K562 (cell line): ENCODE measurements around the gene PPP1R14B. TPM values are rescaled to one million over a fixed set of nuclear protein-coding genes. Genes with fewer than 3 reads are reported as not detected.

Experiments
- CBX1 ChIP-seq: sonication (generic); IDR thresholded peaks from 2 replicates; pipeline ENCODE4 v1.6.1; 2016; ENCODE audit warnings: antibody characterized with exemption, low read depth, mild to moderate bottlenecking
- E2F1 ChIP-seq: sonication (generic); formaldehyde crosslinking; IDR thresholded peaks from 2 replicates; pipeline ENCODE4 v1.8.1; 2023; ENCODE audit warnings: mild to moderate bottlenecking, missing genetic modification reagents, moderate library complexity
- EGR1 ChIP-seq: fragments of 450-650 bp; conservative IDR thresholded peaks from 2 replicates; pipeline ENCODE4 v1.6.1; 2017; ENCODE audit warnings: mild to moderate bottlenecking
- HNRNPUL1 ChIP-seq: fragments of 200-400 bp; formaldehyde crosslinking; IDR thresholded peaks from 2 replicates; pipeline ENCODE4 v1.6.1; 2017; ENCODE audit warnings: low read length
- KLF1 ChIP-seq: fragments of 450-650 bp; IDR thresholded peaks from 2 replicates; pipeline ENCODE4 v1.6.1; 2016; ENCODE audit warnings: missing genetic modification characterization, missing compliant biosample characterization
- MAX ChIP-seq: sonication (generic); formaldehyde crosslinking; IDR thresholded peaks from 2 replicates; pipeline ENCODE4 v1.9.0; 2022; ENCODE audit warnings: mild to moderate bottlenecking, missing genetic modification reagents
- MAZ ChIP-seq, 2 experiments: fragments of 450-650 bp in 1 of 2; sonication (generic) in 1 of 2; formaldehyde crosslinking; IDR thresholded peaks in 1 of 2; conservative IDR thresholded peaks in 1 of 2; 2 replicates each; pipeline versions ENCODE4 v1.4.0 to v1.5.0; 2020; ENCODE audit warnings: mild to moderate bottlenecking in 1 of 2, missing genetic modification reagents in 1 of 2
- MTA1 ChIP-seq: fragments of 450-650 bp; IDR thresholded peaks from 2 replicates; pipeline ENCODE4 v1.6.1; 2017; ENCODE audit warnings: borderline replicate concordance
- MTA3 ChIP-seq: fragments of 450-650 bp; formaldehyde crosslinking; IDR thresholded peaks from 2 replicates; pipeline ENCODE4 v1.6.1; 2017; ENCODE audit warnings: mild to moderate bottlenecking, borderline replicate concordance
- PHF20 ChIP-seq: fragments of 450-650 bp; IDR thresholded peaks from 2 replicates; pipeline ENCODE4 v1.6.1; 2018; ENCODE audit not compliant: partially characterized antibody
- PKNOX1 ChIP-seq: fragments of 450-650 bp; IDR thresholded peaks from 2 replicates; pipeline ENCODE4 v1.6.1; 2016
- PML ChIP-seq: IDR thresholded peaks from 2 replicates; pipeline ENCODE4 v1.6.1; 2012; ENCODE audit warnings: low read length, inconsistent platforms
- RBBP5 ChIP-seq: fragments of 200-600 bp; sonication (generic); IDR thresholded peaks from 2 replicates; pipeline ENCODE4 v1.6.1; 2012; ENCODE audit warnings: borderline replicate concordance, mild to moderate bottlenecking, low read length, control low read depth, inconsistent platforms; ENCODE audit not compliant: insufficient read depth, poor library complexity, severe bottlenecking
- SAP30 ChIP-seq: fragments of 200-600 bp; sonication (generic); IDR thresholded peaks from 2 replicates; pipeline ENCODE4 v1.6.1; 2012; ENCODE audit warnings: borderline replicate concordance, low read depth, mild to moderate bottlenecking, moderate library complexity, low read length, control low read depth, inconsistent platforms; ENCODE audit not compliant: insufficient read depth, poor library complexity, severe bottlenecking
- SIX5 ChIP-seq, 2 experiments: IDR thresholded peaks; 2 replicates each; pipeline ENCODE4 v1.6.1; 2011; ENCODE audit warnings: low read length in 2 of 2, borderline replicate concordance in 1 of 2, low read depth in 1 of 2, mild to moderate bottlenecking in 1 of 2, moderate library complexity in 1 of 2; ENCODE audit not compliant: insufficient read depth in 1 of 2
- ZNF778 ChIP-seq: fragments of 450-650 bp; formaldehyde crosslinking; IDR thresholded peaks from 2 replicates; pipeline ENCODE4 v1.4.0; 2020; ENCODE audit warnings: mild to moderate bottlenecking, moderate library complexity
- polyA plus RNA-seq, 8 experiments: library from polyadenylated mRNA; depleted of rRNA in 4 of 8; stranded (reverse) in 5 of 8; unstranded in 3 of 8; fragments of >200 nt; fragmentation: Nextera tagmentation in 2 of 8; fragmentation: Illumina TruSeq in 1 of 8; extraction: Ambion mirVana in 2 of 8; extraction: Trizol in 1 of 8; gene quantifications; 2 replicates each; pipeline versions ENCODE4 v1.2.1 to v1.2.3, GENCODE V29; 2011 to 2014; ENCODE audit warnings: inconsistent platforms in 1 of 8, missing spikeins in 1 of 8
- total RNA-seq, 7 experiments: library from RNA; depleted of rRNA in 6 of 7; stranded (reverse); fragments of >200 nt in 6 of 7; fragmentation: Illumina TruSeq in 2 of 7; extraction: Trizol in 2 of 7; gene quantifications; 2 replicates each; pipeline versions ENCODE4 v1.2.1 to v1.2.3, GENCODE V29; 2011 to 2021; ENCODE audit warnings: low replicate concordance in 1 of 7
- TF ChIP-seq, protein P1 (sequence below), 2 experiments: fragments of 450-650 bp; IDR thresholded peaks; 2 replicates each; pipeline ENCODE4 v1.6.1; 2018; ENCODE audit warnings: mild to moderate bottlenecking in 2 of 2, low read depth in 1 of 2; ENCODE audit not compliant: partially characterized antibody in 2 of 2
- TF ChIP-seq, protein P2 (sequence below), 3 experiments: IDR thresholded peaks in 2 of 3; conservative IDR thresholded peaks in 1 of 3; 2 replicates each; pipeline ENCODE4 v1.5.1; 2011 to 2012; ENCODE audit warnings: low read length in 3 of 3, mild to moderate bottlenecking in 3 of 3, control low read depth in 2 of 3, improper control_type of control experiment in 1 of 3, inconsistent platforms in 1 of 3, low read depth in 1 of 3, mixed read lengths in 1 of 3, moderate library complexity in 1 of 3; ENCODE audit not compliant: insufficient read depth in 2 of 3

PPP1R14B gene
- total and polyA plus RNA-seq, 9 of the 15 experiments (the other 6 are each of a cell fraction or from before 2014, with no cell fraction given) = 7.7 to 566 (median 212) TPM

- TF ChIP-seq, protein P1, sequence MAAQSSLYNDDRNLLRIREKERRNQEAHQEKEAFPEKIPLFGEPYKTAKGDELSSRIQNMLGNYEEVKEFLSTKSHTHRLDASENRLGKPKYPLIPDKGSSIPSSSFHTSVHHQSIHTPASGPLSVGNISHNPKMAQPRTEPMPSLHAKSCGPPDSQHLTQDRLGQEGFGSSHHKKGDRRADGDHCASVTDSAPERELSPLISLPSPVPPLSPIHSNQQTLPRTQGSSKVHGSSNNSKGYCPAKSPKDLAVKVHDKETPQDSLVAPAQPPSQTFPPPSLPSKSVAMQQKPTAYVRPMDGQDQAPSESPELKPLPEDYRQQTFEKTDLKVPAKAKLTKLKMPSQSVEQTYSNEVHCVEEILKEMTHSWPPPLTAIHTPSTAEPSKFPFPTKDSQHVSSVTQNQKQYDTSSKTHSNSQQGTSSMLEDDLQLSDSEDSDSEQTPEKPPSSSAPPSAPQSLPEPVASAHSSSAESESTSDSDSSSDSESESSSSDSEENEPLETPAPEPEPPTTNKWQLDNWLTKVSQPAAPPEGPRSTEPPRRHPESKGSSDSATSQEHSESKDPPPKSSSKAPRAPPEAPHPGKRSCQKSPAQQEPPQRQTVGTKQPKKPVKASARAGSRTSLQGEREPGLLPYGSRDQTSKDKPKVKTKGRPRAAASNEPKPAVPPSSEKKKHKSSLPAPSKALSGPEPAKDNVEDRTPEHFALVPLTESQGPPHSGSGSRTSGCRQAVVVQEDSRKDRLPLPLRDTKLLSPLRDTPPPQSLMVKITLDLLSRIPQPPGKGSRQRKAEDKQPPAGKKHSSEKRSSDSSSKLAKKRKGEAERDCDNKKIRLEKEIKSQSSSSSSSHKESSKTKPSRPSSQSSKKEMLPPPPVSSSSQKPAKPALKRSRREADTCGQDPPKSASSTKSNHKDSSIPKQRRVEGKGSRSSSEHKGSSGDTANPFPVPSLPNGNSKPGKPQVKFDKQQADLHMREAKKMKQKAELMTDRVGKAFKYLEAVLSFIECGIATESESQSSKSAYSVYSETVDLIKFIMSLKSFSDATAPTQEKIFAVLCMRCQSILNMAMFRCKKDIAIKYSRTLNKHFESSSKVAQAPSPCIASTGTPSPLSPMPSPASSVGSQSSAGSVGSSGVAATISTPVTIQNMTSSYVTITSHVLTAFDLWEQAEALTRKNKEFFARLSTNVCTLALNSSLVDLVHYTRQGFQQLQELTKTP (IDR thresholded peaks at IDR 0.05; ENCODE audit: low read depth in 1 of 2, partially characterized antibody in 2 of 2) = no peak
- 0 out of 2 replicates have a peak, but pooled peaks have one; percentile 20 for TF ChIP-seq MTA3
- TF ChIP-seq MTA1 = no peak
- TF ChIP-seq MAZ (CRISPR knock-in tag; conservative IDR thresholded peaks at IDR 0.05 in 1 of 2, IDR thresholded peaks at IDR 0.05 in 1 of 2) = peak; percentile 70 to 90
- TF ChIP-seq SAP30 = peak; percentile 48
- TF ChIP-seq KLF1 (tag) = no peak
- no peak; the same call in 1 of the 2 replicates for TF ChIP-seq CBX1
- no peak for TF ChIP-seq SIX5 (IDR thresholded peaks at IDR 0.05; ENCODE audit: borderline replicate concordance in 1 of 2, insufficient read depth in 1 of 2, low read depth in 1 of 2, low read length in 2 of 2)
- TF ChIP-seq EGR1 = 0 out of 2 replicates have a peak, but pooled peaks have one; percentile 4
- TF ChIP-seq MAX (CRISPR knock-in tag) = no peak
- no peak for TF ChIP-seq PHF20
- TF ChIP-seq, protein P2, sequence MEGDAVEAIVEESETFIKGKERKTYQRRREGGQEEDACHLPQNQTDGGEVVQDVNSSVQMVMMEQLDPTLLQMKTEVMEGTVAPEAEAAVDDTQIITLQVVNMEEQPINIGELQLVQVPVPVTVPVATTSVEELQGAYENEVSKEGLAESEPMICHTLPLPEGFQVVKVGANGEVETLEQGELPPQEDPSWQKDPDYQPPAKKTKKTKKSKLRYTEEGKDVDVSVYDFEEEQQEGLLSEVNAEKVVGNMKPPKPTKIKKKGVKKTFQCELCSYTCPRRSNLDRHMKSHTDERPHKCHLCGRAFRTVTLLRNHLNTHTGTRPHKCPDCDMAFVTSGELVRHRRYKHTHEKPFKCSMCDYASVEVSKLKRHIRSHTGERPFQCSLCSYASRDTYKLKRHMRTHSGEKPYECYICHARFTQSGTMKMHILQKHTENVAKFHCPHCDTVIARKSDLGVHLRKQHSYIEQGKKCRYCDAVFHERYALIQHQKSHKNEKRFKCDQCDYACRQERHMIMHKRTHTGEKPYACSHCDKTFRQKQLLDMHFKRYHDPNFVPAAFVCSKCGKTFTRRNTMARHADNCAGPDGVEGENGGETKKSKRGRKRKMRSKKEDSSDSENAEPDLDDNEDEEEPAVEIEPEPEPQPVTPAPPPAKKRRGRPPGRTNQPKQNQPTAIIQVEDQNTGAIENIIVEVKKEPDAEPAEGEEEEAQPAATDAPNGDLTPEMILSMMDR (IDR thresholded peaks at IDR 0.05 in 2 of 3, conservative IDR thresholded peaks at IDR 0.05 in 1 of 3; ENCODE audit: insufficient read depth in 2 of 3, low read depth in 1 of 3, low read length in 3 of 3) = peak in 1 of 3 experiments; percentile 58; a peak in 1 of 6 replicates
- no peak for TF ChIP-seq HNRNPUL1
- TF ChIP-seq PML = no peak
- TF ChIP-seq ZNF778 (CRISPR knock-in tag) = no peak
- TF ChIP-seq PKNOX1 = no peak
- TF ChIP-seq RBBP5 = peak; percentile 35
- TF ChIP-seq E2F1 (CRISPR knock-in tag) = no peak
These were observed 11.9 kb downstream of the PPP1R14B start (continued) for GRCh38 chr11:64234647-64235379.
